GM23338 (cell line): ENCODE results near the gene PRPS2. TPM values are rescaled to one million over a fixed set of nuclear protein-coding genes. Genes with fewer than 3 reads are reported as not detected.

Experiments
- ATAC-seq: fragments of 200-7000 bp; cut with Tn5 transposase; 3 replicates; pipeline ENCODE4 v1.9.1; 2020
- DNase-seq: peaks from one replicate; pipeline ENCODE4 v3.0.0-alpha.2; 2015; ENCODE audit warnings: low spot score
- H2AFZ ChIP-seq: fragments of 200-600 bp; sonication (generic); 2 replicates; pipeline ENCODE4 v1.8.0; 2016; ENCODE audit warnings: antibody characterized with exemption, mild to moderate bottlenecking, moderate library complexity
- H3F3A ChIP-seq: fragments of 200-600 bp; sonication (generic); replicated peaks from 2 replicates; pipeline ENCODE4 v1.8.0; 2017; ENCODE audit warnings: antibody characterized with exemption, mixed run types, low read depth
- H3K27ac ChIP-seq: fragments of 200-600 bp; sonication (generic); 2 replicates; pipeline ENCODE4 v1.6.1; 2016; ENCODE audit warnings: low read depth
- H3K27me3 ChIP-seq: fragments of 200-600 bp; sonication (generic); 2 replicates; pipeline ENCODE4 v1.8.0; 2016; ENCODE audit warnings: mild to moderate bottlenecking, mixed run types, moderate library complexity; ENCODE audit not compliant: insufficient read depth
- H3K36me3 ChIP-seq: fragments of 200-600 bp; sonication (generic); 2 replicates; pipeline ENCODE4 v1.8.0; 2016; ENCODE audit warnings: mild to moderate bottlenecking; ENCODE audit not compliant: insufficient read depth
- H3K4me1 ChIP-seq: fragments of 200-600 bp; sonication (generic); 2 replicates; pipeline ENCODE4 v1.8.0; 2016; ENCODE audit warnings: mild to moderate bottlenecking, moderate library complexity; ENCODE audit not compliant: insufficient read depth
- H3K4me2 ChIP-seq: fragments of 200-600 bp; sonication (generic); 2 replicates; pipeline ENCODE4 v1.7.1; 2017; ENCODE audit warnings: mixed run types
- H3K4me3 ChIP-seq: fragments of 200-600 bp; sonication (generic); 2 replicates; pipeline ENCODE4 v1.6.1; 2016; ENCODE audit warnings: mixed run types
- H3K79me2 ChIP-seq: fragments of 200-600 bp; sonication (generic); replicated peaks from 2 replicates; pipeline ENCODE4 v1.8.0; 2017; ENCODE audit warnings: mild to moderate bottlenecking; ENCODE audit not compliant: insufficient read depth
- H3K9me2 ChIP-seq: fragments of 200-600 bp; sonication (generic); 2 replicates; pipeline ENCODE4 v1.8.0; 2017; ENCODE audit not compliant: insufficient read depth
- H4K20me1 ChIP-seq: fragments of 200-600 bp; sonication (generic); replicated peaks from 2 replicates; pipeline ENCODE4 v1.8.0; 2017; ENCODE audit warnings: mild to moderate bottlenecking; ENCODE audit not compliant: insufficient read depth
- H3K27ac Mint-ChIP-seq: 2 replicates; pipeline ENCODE4 v1.8.0; 2020; ENCODE audit warnings: inconsistent platforms, mild to moderate bottlenecking, moderate library complexity, mixed read lengths
- H3K27me3 Mint-ChIP-seq: 3 replicates; pipeline ENCODE4 v1.8.0; 2022; ENCODE audit warnings: low read depth, mild to moderate bottlenecking, moderate library complexity, mixed read lengths, inconsistent platforms; ENCODE audit not compliant: insufficient read depth, poor library complexity
- H3K36me3 Mint-ChIP-seq: 3 replicates; pipeline ENCODE4 v1.8.0; 2021; ENCODE audit warnings: low read depth, mild to moderate bottlenecking, inconsistent platforms, moderate library complexity, mixed read lengths
- H3K4me1 Mint-ChIP-seq: 3 replicates; pipeline ENCODE4 v1.8.0; 2020; ENCODE audit warnings: mild to moderate bottlenecking, inconsistent platforms, mixed read lengths
- H3K4me3 Mint-ChIP-seq: 3 replicates; pipeline ENCODE4 v1.8.0; 2021; ENCODE audit warnings: moderate library complexity, mild to moderate bottlenecking, inconsistent platforms, mixed read lengths
- H3K9me3 Mint-ChIP-seq: 3 replicates; pipeline ENCODE4 v1.8.0; 2020; ENCODE audit warnings: moderate library complexity, mild to moderate bottlenecking, inconsistent platforms, mixed read lengths
- CREB1 ChIP-seq: fragments of 250-450 bp; sonication (Bioruptor Pico); IDR thresholded peaks from 2 replicates; pipeline ENCODE4 v1.5.0; 2020; ENCODE audit warnings: low read depth, mild to moderate bottlenecking, moderate library complexity
- EZH2 ChIP-seq: fragments of 200-600 bp; sonication (generic); IDR thresholded peaks from one replicate; pipeline ENCODE4 v1.8.0; 2017; ENCODE audit warnings: antibody characterized with exemption, mild to moderate bottlenecking, low read depth; ENCODE audit not compliant: unreplicated experiment
- EZH2phosphoT487 ChIP-seq: fragments of 200-600 bp; sonication (generic); IDR thresholded peaks from one replicate; pipeline ENCODE4 v1.8.1; 2018; ENCODE audit warnings: antibody characterized with exemption; ENCODE audit not compliant: unreplicated experiment
- JUNB ChIP-seq: IDR thresholded peaks from one replicate; pipeline ENCODE4 v1.6.1; 2016; ENCODE audit warnings: antibody characterized with exemption; ENCODE audit not compliant: unreplicated experiment
- NANOG ChIP-seq: IDR thresholded peaks from 2 replicates; pipeline ENCODE4 v1.6.1; 2016; ENCODE audit warnings: antibody characterized with exemption, borderline replicate concordance
- POLR2AphosphoS5 ChIP-seq: IDR thresholded peaks from 2 replicates; pipeline ENCODE4 v1.6.1; 2016; ENCODE audit warnings: antibody characterized with exemption, low read depth
- ZNF114 ChIP-seq: fragments of 250-450 bp; sonication (Bioruptor Pico); IDR thresholded peaks from 2 replicates; pipeline ENCODE4 v1.5.0; 2020; ENCODE audit warnings: mild to moderate bottlenecking, moderate library complexity
- ZNF331 ChIP-seq: fragments of 250-450 bp; sonication (Bioruptor Pico); IDR thresholded peaks from 2 replicates; pipeline ENCODE4 v1.5.0; 2020; ENCODE audit warnings: low read depth, mild to moderate bottlenecking, moderate library complexity
- polyA plus RNA-seq: library from polyadenylated mRNA; unstranded; fragments of >200 nt; fragmentation: Nextera tagmentation; extraction: Ambion mirVana; gene quantifications from 2 replicates; pipeline ENCODE4 v1.2.1, GENCODE V29; 2016
- total RNA-seq: library from RNA; depleted of rRNA; stranded (reverse); fragments of >200 nt; shearing (Covaris generic); gene quantifications from 2 replicates; pipeline ENCODE4 v1.2.3, GENCODE V29; 2014
- TF ChIP-seq, protein P1 (sequence below): fragments of 250-450 bp; sonication (Bioruptor Pico); IDR thresholded peaks from 2 replicates; pipeline ENCODE4 v1.5.0; 2020; ENCODE audit warnings: mild to moderate bottlenecking, moderate library complexity
- TF ChIP-seq, protein P2 (sequence below), 2 experiments: fragments of 200-600 bp in 1 of 2; sonication (generic) in 1 of 2; conservative IDR thresholded peaks; 2 replicates each; pipeline versions ENCODE4 v1.5.1 to v1.6.1; 2016 to 2017; ENCODE audit warnings: antibody characterized with exemption in 2 of 2, low read depth in 2 of 2, mild to moderate bottlenecking in 2 of 2, moderate library complexity in 1 of 2
- TF ChIP-seq, protein P3 (sequence below): IDR thresholded peaks from one replicate; pipeline ENCODE4 v1.6.1; 2018; ENCODE audit warnings: antibody characterized with exemption; ENCODE audit not compliant: unreplicated experiment

PRPS2 gene
- total and polyA plus RNA-seq, 2 experiments from 2014 or later = 46.4 to 49.3 TPM

DNA sequence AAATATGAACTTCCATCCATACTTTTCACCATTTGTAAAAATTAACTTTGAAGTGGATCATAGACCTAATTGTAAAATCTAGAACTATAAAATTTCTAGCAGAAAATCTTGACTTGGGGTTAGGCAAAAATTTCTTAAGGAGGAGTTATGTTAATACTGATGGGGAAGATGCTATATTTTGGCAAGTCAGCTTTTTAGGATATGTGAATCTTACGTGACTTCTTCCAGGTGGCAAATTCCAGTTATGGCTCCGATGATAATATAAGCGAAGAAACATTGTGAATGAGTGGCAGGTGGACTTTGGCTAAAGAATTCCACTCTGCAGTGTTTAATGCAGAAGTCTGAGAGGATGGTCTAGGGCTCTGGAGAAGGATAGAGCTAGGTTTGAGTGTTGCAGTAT is 1.5 kb downstream of the PRPS2 start:
- Histone ChIP-seq H3K79me2 (peaks cover 57% of the 10 kb centered on the region), H3K36me3 (no peaks in the 10 kb centered on the region), H3K4me1 (peaks cover 7% of the 10 kb centered on the region; the same call in 1 of the 2 replicates), H3K27ac (no peak overlapping the region), H3F3A (no peaks in the 10 kb centered on the region), H3K27me3 (peaks cover 13% of the 10 kb centered on the region), H4K20me1 (no peaks in the 10 kb centered on the region; the same call in 1 of the 2 replicates), H2AFZ (no peak overlapping the region), H3K4me2 (peak overlapping the region; percentile 75), H3K9me2 (no peaks in the 10 kb centered on the region), H3K4me3 (peak overlapping the region; percentile 69)
- peaks cover 9% of the 10 kb centered on the region for H3K27me3 Mint-ChIP-seq
- DNase-seq (no peak), ATAC-seq (no peak)
- peaks cover 8% of the 10 kb centered on the region for H3K4me1 Mint-ChIP-seq
- H3K9me3 Mint-ChIP-seq = no peaks in the 10 kb centered on the region
- H3K36me3 Mint-ChIP-seq = peaks cover 26% of the 10 kb centered on the region
- no peak overlapping the region for H3K27ac Mint-ChIP-seq
- TF ChIP-seq, protein P1, sequence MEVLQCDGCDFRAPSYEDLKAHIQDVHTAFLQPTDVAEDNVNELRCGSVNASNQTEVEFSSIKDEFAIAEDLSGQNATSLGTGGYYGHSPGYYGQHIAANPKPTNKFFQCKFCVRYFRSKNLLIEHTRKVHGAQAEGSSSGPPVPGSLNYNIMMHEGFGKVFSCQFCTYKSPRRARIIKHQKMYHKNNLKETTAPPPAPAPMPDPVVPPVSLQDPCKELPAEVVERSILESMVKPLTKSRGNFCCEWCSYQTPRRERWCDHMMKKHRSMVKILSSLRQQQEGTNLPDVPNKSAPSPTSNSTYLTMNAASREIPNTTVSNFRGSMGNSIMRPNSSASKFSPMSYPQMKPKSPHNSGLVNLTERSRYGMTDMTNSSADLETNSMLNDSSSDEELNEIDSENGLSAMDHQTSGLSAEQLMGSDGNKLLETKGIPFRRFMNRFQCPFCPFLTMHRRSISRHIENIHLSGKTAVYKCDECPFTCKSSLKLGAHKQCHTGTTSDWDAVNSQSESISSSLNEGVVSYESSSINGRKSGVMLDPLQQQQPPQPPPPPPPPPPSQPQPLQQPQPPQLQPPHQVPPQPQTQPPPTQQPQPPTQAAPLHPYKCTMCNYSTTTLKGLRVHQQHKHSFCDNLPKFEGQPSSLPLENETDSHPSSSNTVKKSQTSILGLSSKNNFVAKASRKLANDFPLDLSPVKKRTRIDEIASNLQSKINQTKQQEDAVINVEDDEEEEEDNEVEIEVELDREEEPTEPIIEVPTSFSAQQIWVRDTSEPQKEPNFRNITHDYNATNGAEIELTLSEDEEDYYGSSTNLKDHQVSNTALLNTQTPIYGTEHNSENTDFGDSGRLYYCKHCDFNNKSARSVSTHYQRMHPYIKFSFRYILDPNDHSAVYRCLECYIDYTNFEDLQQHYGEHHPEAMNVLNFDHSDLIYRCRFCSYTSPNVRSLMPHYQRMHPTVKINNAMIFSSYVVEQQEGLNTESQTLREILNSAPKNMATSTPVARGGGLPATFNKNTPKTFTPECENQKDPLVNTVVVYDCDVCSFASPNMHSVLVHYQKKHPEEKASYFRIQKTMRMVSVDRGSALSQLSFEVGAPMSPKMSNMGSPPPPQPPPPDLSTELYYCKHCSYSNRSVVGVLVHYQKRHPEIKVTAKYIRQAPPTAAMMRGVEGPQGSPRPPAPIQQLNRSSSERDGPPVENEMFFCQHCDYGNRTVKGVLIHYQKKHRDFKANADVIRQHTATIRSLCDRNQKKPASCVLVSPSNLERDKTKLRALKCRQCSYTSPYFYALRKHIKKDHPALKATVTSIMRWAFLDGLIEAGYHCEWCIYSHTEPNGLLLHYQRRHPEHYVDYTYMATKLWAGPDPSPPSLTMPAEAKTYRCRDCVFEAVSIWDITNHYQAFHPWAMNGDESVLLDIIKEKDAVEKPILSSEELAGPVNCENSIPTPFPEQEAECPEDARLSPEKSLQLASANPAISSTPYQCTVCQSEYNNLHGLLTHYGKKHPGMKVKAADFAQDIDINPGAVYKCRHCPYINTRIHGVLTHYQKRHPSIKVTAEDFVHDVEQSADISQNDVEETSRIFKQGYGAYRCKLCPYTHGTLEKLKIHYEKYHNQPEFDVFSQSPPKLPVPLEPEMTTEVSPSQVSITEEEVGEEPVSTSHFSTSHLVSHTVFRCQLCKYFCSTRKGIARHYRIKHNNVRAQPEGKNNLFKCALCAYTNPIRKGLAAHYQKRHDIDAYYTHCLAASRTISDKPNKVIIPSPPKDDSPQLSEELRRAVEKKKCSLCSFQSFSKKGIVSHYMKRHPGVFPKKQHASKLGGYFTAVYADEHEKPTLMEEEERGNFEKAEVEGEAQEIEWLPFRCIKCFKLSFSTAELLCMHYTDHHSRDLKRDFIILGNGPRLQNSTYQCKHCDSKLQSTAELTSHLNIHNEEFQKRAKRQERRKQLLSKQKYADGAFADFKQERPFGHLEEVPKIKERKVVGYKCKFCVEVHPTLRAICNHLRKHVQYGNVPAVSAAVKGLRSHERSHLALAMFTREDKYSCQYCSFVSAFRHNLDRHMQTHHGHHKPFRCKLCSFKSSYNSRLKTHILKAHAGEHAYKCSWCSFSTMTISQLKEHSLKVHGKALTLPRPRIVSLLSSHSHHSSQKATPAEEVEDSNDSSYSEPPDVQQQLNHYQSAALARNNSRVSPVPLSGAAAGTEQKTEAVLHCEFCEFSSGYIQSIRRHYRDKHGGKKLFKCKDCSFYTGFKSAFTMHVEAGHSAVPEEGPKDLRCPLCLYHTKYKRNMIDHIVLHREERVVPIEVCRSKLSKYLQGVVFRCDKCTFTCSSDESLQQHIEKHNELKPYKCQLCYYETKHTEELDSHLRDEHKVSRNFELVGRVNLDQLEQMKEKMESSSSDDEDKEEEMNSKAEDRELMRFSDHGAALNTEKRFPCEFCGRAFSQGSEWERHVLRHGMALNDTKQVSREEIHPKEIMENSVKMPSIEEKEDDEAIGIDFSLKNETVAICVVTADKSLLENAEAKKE (CRISPR knock-in tag) = no peak
- TF ChIP-seq ZNF331 (CRISPR knock-in tag) (no peak), EZH2phosphoT487 (no peak)
- peak overlapping the region; percentile 79 for H3K4me3 Mint-ChIP-seq

DNA sequence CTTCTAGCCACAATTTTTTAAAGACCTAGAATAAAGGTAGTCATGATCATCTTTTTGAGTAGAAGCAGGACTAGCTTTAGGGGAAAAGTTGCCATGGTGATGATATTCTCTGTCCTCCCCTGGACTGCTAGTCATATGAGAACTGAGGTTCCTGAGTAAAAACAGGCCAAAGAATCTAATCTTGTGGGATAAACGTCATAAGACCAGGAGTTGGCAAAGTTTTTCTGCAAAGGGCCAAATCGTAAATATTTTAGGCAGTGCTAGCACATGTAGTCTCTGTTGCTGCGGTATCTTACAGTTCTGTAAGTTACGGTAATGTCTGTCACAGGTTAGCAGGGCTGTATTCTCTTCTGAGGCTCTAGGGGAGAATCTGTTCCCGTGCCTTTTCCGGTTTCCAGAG is 3.4 kb downstream of the PRPS2 start:
- no peaks in the 10 kb centered on the region for H3K9me3 Mint-ChIP-seq
- Histone ChIP-seq H3K36me3 (no peaks in the 10 kb centered on the region), H2AFZ (no peak overlapping the region), H3K27ac (no peak overlapping the region), H3K4me1 (peaks cover 7% of the 10 kb centered on the region; the same call in 1 of the 2 replicates), H3F3A (no peaks in the 10 kb centered on the region), H3K4me2 (no peak overlapping the region), H3K4me3 (no peak overlapping the region), H3K79me2 (peaks cover 61% of the 10 kb centered on the region), H3K27me3 (peaks cover 13% of the 10 kb centered on the region), H4K20me1 (no peaks in the 10 kb centered on the region; the same call in 1 of the 2 replicates), H3K9me2 (no peaks in the 10 kb centered on the region)
- no peak overlapping the region for H3K4me3 Mint-ChIP-seq
- DNase-seq (no peak), ATAC-seq (no peak)
- peaks cover 9% of the 10 kb centered on the region for H3K27me3 Mint-ChIP-seq
- TF ChIP-seq CREB1 = no peak
- TF ChIP-seq ZNF114 (CRISPR knock-in tag) = no peak
- TF ChIP-seq POLR2AphosphoS5 = no peak
- no peak for TF ChIP-seq EZH2
- TF ChIP-seq EZH2phosphoT487 = no peak
- TF ChIP-seq NANOG = no peak
- TF ChIP-seq JUNB = no peak
- TF ChIP-seq, protein P2, sequence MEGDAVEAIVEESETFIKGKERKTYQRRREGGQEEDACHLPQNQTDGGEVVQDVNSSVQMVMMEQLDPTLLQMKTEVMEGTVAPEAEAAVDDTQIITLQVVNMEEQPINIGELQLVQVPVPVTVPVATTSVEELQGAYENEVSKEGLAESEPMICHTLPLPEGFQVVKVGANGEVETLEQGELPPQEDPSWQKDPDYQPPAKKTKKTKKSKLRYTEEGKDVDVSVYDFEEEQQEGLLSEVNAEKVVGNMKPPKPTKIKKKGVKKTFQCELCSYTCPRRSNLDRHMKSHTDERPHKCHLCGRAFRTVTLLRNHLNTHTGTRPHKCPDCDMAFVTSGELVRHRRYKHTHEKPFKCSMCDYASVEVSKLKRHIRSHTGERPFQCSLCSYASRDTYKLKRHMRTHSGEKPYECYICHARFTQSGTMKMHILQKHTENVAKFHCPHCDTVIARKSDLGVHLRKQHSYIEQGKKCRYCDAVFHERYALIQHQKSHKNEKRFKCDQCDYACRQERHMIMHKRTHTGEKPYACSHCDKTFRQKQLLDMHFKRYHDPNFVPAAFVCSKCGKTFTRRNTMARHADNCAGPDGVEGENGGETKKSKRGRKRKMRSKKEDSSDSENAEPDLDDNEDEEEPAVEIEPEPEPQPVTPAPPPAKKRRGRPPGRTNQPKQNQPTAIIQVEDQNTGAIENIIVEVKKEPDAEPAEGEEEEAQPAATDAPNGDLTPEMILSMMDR (conservative IDR thresholded peaks at IDR 0.05; ENCODE audit: low read depth in 2 of 2) = no peak
- TF ChIP-seq, protein P3, sequence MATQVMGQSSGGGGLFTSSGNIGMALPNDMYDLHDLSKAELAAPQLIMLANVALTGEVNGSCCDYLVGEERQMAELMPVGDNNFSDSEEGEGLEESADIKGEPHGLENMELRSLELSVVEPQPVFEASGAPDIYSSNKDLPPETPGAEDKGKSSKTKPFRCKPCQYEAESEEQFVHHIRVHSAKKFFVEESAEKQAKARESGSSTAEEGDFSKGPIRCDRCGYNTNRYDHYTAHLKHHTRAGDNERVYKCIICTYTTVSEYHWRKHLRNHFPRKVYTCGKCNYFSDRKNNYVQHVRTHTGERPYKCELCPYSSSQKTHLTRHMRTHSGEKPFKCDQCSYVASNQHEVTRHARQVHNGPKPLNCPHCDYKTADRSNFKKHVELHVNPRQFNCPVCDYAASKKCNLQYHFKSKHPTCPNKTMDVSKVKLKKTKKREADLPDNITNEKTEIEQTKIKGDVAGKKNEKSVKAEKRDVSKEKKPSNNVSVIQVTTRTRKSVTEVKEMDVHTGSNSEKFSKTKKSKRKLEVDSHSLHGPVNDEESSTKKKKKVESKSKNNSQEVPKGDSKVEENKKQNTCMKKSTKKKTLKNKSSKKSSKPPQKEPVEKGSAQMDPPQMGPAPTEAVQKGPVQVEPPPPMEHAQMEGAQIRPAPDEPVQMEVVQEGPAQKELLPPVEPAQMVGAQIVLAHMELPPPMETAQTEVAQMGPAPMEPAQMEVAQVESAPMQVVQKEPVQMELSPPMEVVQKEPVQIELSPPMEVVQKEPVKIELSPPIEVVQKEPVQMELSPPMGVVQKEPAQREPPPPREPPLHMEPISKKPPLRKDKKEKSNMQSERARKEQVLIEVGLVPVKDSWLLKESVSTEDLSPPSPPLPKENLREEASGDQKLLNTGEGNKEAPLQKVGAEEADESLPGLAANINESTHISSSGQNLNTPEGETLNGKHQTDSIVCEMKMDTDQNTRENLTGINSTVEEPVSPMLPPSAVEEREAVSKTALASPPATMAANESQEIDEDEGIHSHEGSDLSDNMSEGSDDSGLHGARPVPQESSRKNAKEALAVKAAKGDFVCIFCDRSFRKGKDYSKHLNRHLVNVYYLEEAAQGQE = no peak
- no peak overlapping the region for H3K27ac Mint-ChIP-seq
- peaks cover 40% of the 10 kb centered on the region for H3K36me3 Mint-ChIP-seq
- peaks cover 8% of the 10 kb centered on the region for H3K4me1 Mint-ChIP-seq
